Neural progenitor cell (in vitro differentiated cells): ENCODE measurements around the gene CTRB1. TPM values are rescaled to one million over a fixed set of nuclear protein-coding genes. Genes with fewer than 3 reads are reported as not detected.
A peak's percentile ranks its signal among the peaks of the same experiment; 100 is the strongest.

Experiments used
- DNase-seq: peaks from one replicate; pipeline ENCODE4 v3.0.0-alpha.2; 2016; ENCODE audit warnings: low spot score
- H2AFZ ChIP-seq: fragments of 200-600 bp; sonication (generic); replicated peaks from 2 replicates; pipeline ENCODE4 v1.6.1; 2016; ENCODE audit warnings: antibody characterized with exemption
- H3F3A ChIP-seq: fragments of 200-600 bp; sonication (generic); 2 replicates; pipeline ENCODE4 v1.6.1; 2016; ENCODE audit warnings: antibody characterized with exemption, low read depth
- H3K27ac ChIP-seq: fragments of 200-600 bp; sonication (generic); 2 replicates; pipeline ENCODE4 v1.5.1; 2016; ENCODE audit warnings: mild to moderate bottlenecking
- H3K27me3 ChIP-seq: fragments of 200-600 bp; sonication (generic); 2 replicates; pipeline ENCODE4 v1.6.1; 2016; ENCODE audit warnings: mild to moderate bottlenecking, moderate library complexity
- H3K36me3 ChIP-seq: fragments of 200-600 bp; sonication (generic); 2 replicates; pipeline ENCODE4 v1.5.1; 2016
- H3K4me1 ChIP-seq: fragments of 200-600 bp; sonication (generic); 2 replicates; pipeline ENCODE4 v1.6.1; 2016; ENCODE audit warnings: mixed run types
- H3K4me2 ChIP-seq: fragments of 200-600 bp; sonication (generic); 2 replicates; pipeline ENCODE4 v1.6.1; 2016
- H3K4me3 ChIP-seq: fragments of 200-600 bp; sonication (generic); 2 replicates; pipeline ENCODE4 v1.5.1; 2016
- H3K79me2 ChIP-seq: fragments of 200-600 bp; sonication (generic); 2 replicates; pipeline ENCODE4 v1.6.1; 2016; ENCODE audit warnings: low read depth
- H3K9ac ChIP-seq: fragments of 200-600 bp; sonication (generic); 2 replicates; pipeline ENCODE4 v1.6.1; 2016
- H3K9me3 ChIP-seq: fragments of 200-600 bp; sonication (generic); 2 replicates; pipeline ENCODE4 v1.5.1; 2016; ENCODE audit warnings: low read depth
- H4K20me1 ChIP-seq: fragments of 200-600 bp; sonication (generic); 2 replicates; pipeline ENCODE4 v1.6.1; 2016; ENCODE audit warnings: low read depth
- H3K27ac Mint-ChIP-seq: 3 replicates; pipeline ENCODE4 v1.8.0; 2021; ENCODE audit warnings: mixed read lengths
- H3K27me3 Mint-ChIP-seq: 2 replicates; pipeline ENCODE4 v1.8.0; 2022; ENCODE audit warnings: low read depth, mild to moderate bottlenecking, inconsistent platforms, moderate library complexity, mixed read lengths; ENCODE audit not compliant: insufficient read depth
- H3K36me3 Mint-ChIP-seq: 3 replicates; pipeline ENCODE4 v1.8.0; 2021; ENCODE audit warnings: mixed read lengths
- H3K4me1 Mint-ChIP-seq: 3 replicates; pipeline ENCODE4 v1.8.0; 2021; ENCODE audit warnings: mixed read lengths
- H3K4me3 Mint-ChIP-seq: 3 replicates; pipeline ENCODE4 v1.8.0; 2021; ENCODE audit warnings: mild to moderate bottlenecking, moderate library complexity, mixed read lengths
- H3K9me3 Mint-ChIP-seq: 3 replicates; pipeline ENCODE4 v1.8.0; 2020; ENCODE audit warnings: mixed read lengths
- EZH2 ChIP-seq: fragments of 200-600 bp; sonication (generic); IDR thresholded peaks from 2 replicates; pipeline ENCODE4 v1.6.1; 2017; ENCODE audit warnings: antibody characterized with exemption, mild to moderate bottlenecking, moderate library complexity
- EZH2phosphoT487 ChIP-seq: fragments of 200-600 bp; sonication (generic); IDR thresholded peaks from 2 replicates; pipeline ENCODE4 v1.6.1; 2017; ENCODE audit warnings: antibody characterized with exemption
- total RNA-seq: library from RNA; depleted of rRNA; stranded (reverse); fragments of >200 nt; gene quantifications from 2 replicates; pipeline ENCODE4 v1.2.3, GENCODE V29; 2015; ENCODE audit warnings: low replicate concordance
- TF ChIP-seq, protein P1 (sequence below): fragments of 200-600 bp; sonication (generic); IDR thresholded peaks from 2 replicates; pipeline ENCODE4 v1.5.1; 2017; ENCODE audit warnings: antibody characterized with exemption, mild to moderate bottlenecking

Gene CTRB1
- total RNA-seq, 1 donor from 2014 or later = not detected

GRCh38 chr16:75250809-75251279 is 32.1 kb downstream of the CTRB1 start:
- Histone ChIP-seq H3K27me3 (peaks cover 11% of the 10 kb centered on the region), H3K27ac (peak overlapping the region; percentile 48), H3K36me3 (no peaks in the 10 kb centered on the region), H3K4me2 (peak overlapping the region; percentile 99), H2AFZ (no peak overlapping the region), H4K20me1 (peaks cover 93% of the 10 kb centered on the region), H3K9me3 (no peaks in the 10 kb centered on the region), H3K9ac (peak overlapping the region; percentile 72), H3K4me3 (peak overlapping the region; percentile 90), H3K4me1 (peaks cover 34% of the 10 kb centered on the region), H3F3A (peaks cover 30% of the 10 kb centered on the region), H3K79me2 (peaks cover 72% of the 10 kb centered on the region)
- no peak for TF ChIP-seq EZH2
- TF ChIP-seq EZH2phosphoT487 = peak; percentile 24
- peaks cover 12% of the 10 kb centered on the region for H3K27me3 Mint-ChIP-seq
- peak overlapping the region; percentile 88 for H3K4me3 Mint-ChIP-seq
- peak; percentile 55 for DNase-seq
- no peaks in the 10 kb centered on the region for H3K9me3 Mint-ChIP-seq
- peaks cover 76% of the 10 kb centered on the region for H3K4me1 Mint-ChIP-seq
- no peak overlapping the region for H3K27ac Mint-ChIP-seq
- peaks cover 4% of the 10 kb centered on the region for H3K36me3 Mint-ChIP-seq

- Mint-ChIP-seq H3K27ac (peak within 1 kb of the TSS; percentile 57), H3K9me3 (no peaks in the 10 kb centered on the region), H3K4me3 (peak within 1 kb of the TSS; percentile 88), H3K27me3 (peaks cover 10% of the 10 kb centered on the region), H3K4me1 (peaks cover 75% of the 10 kb centered on the region), H3K36me3 (peaks cover 4% of the 10 kb centered on the region)
- Histone ChIP-seq H2AFZ (no peak within 1 kb of the TSS), H3K9me3 (no peaks in the 10 kb centered on the region), H3K27ac (peak within 1 kb of the TSS; percentile 48), H3K27me3 (peaks cover 11% of the 10 kb centered on the region), H3K4me1 (peaks cover 35% of the 10 kb centered on the region), H3K9ac (peak within 1 kb of the TSS; percentile 72), H3K4me2 (peak within 1 kb of the TSS; percentile 99), H4K20me1 (peaks cover 93% of the 10 kb centered on the region), H3K4me3 (peak within 1 kb of the TSS; percentile 90), H3K36me3 (no peaks in the 10 kb centered on the region), H3K79me2 (peaks cover 72% of the 10 kb centered on the region), H3F3A (peaks cover 25% of the 10 kb centered on the region)
- TF ChIP-seq, protein P1, sequence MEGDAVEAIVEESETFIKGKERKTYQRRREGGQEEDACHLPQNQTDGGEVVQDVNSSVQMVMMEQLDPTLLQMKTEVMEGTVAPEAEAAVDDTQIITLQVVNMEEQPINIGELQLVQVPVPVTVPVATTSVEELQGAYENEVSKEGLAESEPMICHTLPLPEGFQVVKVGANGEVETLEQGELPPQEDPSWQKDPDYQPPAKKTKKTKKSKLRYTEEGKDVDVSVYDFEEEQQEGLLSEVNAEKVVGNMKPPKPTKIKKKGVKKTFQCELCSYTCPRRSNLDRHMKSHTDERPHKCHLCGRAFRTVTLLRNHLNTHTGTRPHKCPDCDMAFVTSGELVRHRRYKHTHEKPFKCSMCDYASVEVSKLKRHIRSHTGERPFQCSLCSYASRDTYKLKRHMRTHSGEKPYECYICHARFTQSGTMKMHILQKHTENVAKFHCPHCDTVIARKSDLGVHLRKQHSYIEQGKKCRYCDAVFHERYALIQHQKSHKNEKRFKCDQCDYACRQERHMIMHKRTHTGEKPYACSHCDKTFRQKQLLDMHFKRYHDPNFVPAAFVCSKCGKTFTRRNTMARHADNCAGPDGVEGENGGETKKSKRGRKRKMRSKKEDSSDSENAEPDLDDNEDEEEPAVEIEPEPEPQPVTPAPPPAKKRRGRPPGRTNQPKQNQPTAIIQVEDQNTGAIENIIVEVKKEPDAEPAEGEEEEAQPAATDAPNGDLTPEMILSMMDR = peak; percentile 7
- TF ChIP-seq EZH2phosphoT487 (peak; percentile 9), EZH2 (no peak)
- peak; percentile 97 for DNase-seq
Measured at GRCh38 chr16:75251280-75252048, 32.7 kb downstream of the CTRB1 start, which contains the start of gene BCAR1. TSS of gene BCAR1 (minus strand) at chr16:75251624. CDS start at chr16:75251482, 142 bp downstream.

- Mint-ChIP-seq H3K27me3 (peaks cover 9% of the 10 kb centered on the region), H3K4me1 (peaks cover 76% of the 10 kb centered on the region), H3K4me3 (peak overlapping the region; percentile 83), H3K9me3 (no peaks in the 10 kb centered on the region), H3K36me3 (peaks cover 4% of the 10 kb centered on the region), H3K27ac (peak overlapping the region; percentile 57)
- peaks cover 72% of the 10 kb centered on the region for H3K79me2 ChIP-seq
- no peaks in the 10 kb centered on the region for H3K9me3 ChIP-seq
- H3K9ac ChIP-seq = no peak overlapping the region
- no peak overlapping the region for H3K27ac ChIP-seq
- DNase-seq = no peak
- peak overlapping the region; percentile 54 for H3K4me2 ChIP-seq
- H3K4me3 ChIP-seq = peak overlapping the region; percentile 10
- peaks cover 11% of the 10 kb centered on the region for H3K27me3 ChIP-seq
- H2AFZ ChIP-seq = no peak overlapping the region
- TF ChIP-seq EZH2phosphoT487 (no peak), EZH2 (no peak)
- TF ChIP-seq, protein P1 = no peak
- H3K4me1 ChIP-seq = peaks cover 41% of the 10 kb centered on the region
- H4K20me1 ChIP-seq = peaks cover 93% of the 10 kb centered on the region
- peaks cover 24% of the 10 kb centered on the region for H3F3A ChIP-seq
- H3K36me3 ChIP-seq = no peaks in the 10 kb centered on the region
Measured at GRCh38 chr16:75252049-75252864, 33.5 kb downstream of the CTRB1 start.
